ENCODE results near the gene ACVR1.

Gene ACVR1

GRCh38 chr2:157876066-157876785, at the start of gene ACVR1:
TSS of gene ACVR1 (minus strand) at chr2:157876330. CDS start at chr2:157799493, 76,837 bp downstream.
- DNase-seq = peak; percentile 44 to 96 (median 89)

DNA sequence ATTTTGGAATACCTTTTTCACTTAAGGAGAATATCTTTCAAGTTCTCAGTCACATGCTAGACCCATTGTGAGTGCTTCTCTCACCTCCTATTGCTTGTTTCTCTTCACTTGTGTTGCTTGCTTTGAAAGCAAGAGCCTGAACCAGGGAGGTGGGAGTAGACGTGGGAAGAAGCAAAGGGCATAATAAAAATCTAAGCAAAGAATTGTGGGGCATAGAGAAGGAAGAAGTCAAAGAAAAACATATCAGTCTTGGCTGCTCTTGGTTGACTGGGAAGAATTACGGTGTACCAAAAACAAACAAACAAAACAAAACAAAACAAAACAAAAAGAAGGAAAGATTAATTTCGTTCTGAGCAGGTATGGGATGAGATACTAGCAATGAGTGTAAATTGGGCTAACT, 48.9 kb upstream of the ACVR1 start:
- no peak for DNase-seq

GRCh38 chr2:157923598-157924217, 47.6 kb upstream of the ACVR1 start:
- no peak for DNase-seq

DNA sequence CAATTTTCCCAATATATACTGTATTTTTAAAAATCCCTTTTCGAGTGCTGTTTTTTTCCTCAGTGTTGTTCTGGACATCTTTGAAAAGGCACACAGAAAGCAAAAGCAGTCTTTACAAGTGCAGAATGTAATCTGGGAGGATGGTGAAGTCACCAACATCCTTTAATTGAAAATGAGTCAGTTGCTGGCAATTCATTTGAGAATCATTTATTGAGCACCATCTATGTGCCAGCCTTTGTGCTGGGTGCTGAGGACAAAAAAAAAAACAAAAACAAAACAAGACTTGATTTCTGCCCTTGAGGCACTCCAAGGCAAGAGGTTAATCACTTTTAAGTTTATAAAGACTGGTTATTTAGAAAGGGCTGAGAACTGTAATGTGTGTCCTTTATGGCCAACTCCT, 46.7 kb upstream of the ACVR1 start:
- no peak for DNase-seq

GRCh38 chr2:157922336-157922735, 46.2 kb upstream of the ACVR1 start:
- no peak for DNase-seq

GRCh38 chr2:157920736-157921135, 44.6 kb upstream of the ACVR1 start:
- DNase-seq = no peak

DNA sequence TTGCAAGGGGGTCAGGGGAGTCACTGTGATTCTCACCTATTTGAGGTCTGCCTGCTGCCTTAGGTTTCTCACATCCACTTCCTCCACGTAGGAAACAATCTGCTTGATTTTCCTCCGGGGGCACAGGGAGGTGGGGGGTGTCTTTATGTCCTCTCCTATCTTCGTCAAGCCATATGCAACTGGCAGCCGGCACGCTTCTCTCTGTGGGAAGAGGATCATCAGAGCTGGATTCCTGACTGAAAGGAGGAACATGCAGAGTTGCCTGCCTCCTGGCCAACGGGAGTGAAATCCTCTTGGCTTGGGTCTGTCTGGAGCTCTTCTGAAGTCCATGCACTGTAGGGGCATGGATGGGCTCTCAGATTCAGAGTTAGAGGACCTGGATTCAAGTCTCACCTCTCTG, 43.1 kb upstream of the ACVR1 start:
- DNase-seq = no peak

DNA sequence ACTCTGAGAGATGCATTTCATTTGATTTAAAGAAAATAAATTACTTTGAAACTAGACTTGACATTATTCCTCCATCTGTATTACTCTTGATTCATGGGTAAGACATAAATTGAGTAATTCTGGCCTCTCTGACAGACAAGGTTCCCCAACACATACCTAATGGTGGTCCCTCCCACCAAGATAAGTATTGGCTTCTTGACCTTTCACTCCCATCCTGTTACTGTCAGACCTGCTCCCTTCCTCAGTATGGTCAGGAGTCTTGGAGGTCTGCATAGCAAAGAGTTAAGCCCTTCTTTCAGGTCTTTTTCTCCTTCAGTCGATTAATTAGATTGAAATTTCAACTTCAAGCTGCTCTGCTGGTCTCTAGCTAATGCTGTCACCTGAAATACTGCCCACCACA, 42.2 kb upstream of the ACVR1 start:
- DNase-seq = no peak

GRCh38 chr2:157911750-157912149, 35.6 kb upstream of the ACVR1 start:
- no peak for DNase-seq

GRCh38 chr2:157911246-157911645, 35.1 kb upstream of the ACVR1 start:
- DNase-seq = no peak

DNA sequence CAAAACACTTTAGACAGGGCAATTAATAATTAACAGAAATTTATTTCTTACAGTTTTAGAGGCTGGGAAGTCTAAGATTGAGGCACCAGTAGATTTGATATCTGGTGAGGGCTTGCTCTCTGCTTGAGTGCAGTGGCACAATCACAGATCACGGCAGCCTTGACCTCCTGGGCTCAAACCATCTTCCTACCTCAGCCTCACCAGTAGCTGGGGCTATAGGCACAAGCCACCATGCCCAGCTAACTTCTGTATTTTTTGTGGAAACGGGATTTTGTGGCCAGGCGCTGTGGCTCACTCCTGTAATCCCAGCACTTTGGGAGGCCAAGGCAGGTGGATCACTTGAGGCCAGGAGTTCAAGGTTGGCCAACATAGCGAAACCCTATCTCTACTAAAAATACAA, 29.0 kb upstream of the ACVR1 start:
- DNase-seq = no peak

DNA sequence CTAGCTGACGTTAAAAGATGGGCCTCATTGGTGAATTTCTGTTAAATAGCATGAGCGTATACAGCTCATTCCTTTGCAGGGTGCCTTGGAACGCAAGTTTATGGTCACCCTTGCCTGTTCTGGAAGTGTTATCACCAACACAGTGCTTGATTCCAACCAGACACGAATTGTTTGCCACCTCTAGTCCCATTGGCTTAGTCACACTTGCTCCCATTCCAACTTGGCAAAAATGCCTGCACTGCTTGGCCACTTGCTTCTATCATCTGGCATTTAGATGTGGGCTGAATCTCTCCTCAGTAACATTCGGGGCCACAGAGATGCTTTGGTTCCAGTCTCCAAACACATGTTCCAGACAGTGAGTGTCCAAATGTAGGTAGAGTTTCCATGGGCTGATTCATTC, 27.5 kb upstream of the ACVR1 start:
- DNase-seq = peak in 1 of 51 donors; percentile 41

GRCh38 chr2:157903151-157903550, 27.0 kb upstream of the ACVR1 start:
- no peak for DNase-seq

DNA sequence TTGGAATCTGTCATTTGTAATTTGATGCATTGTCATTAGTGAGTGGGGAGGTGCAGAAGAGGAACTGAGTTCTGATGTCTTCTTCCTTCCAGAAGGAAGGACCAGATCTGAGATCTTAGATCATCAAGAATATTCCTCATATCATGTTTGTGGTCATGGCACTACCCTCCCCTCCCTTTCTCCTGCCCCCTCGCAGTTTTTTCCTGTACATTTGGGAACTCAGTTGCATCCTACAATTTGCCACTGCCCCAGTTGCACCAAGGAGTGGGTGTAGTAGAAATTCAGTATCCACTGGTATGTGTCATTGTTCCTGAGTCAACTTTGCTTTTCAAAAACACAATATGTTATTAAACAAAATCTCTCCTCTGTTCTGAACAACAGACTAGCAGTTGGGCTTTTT, 26.6 kb upstream of the ACVR1 start:
- DNase-seq = no peak

GRCh38 chr2:157901325-157901724, 25.2 kb upstream of the ACVR1 start:
- DNase-seq = no peak

GRCh38 chr2:157900684-157901083, 24.6 kb upstream of the ACVR1 start:
- DNase-seq = no peak

- no peak for DNase-seq
Measured at GRCh38 chr2:157900203-157900602, 24.1 kb upstream of the ACVR1 start.

- no peak for DNase-seq
Measured at GRCh38 chr2:157899125-157899839, 23.2 kb upstream of the ACVR1 start.

DNA sequence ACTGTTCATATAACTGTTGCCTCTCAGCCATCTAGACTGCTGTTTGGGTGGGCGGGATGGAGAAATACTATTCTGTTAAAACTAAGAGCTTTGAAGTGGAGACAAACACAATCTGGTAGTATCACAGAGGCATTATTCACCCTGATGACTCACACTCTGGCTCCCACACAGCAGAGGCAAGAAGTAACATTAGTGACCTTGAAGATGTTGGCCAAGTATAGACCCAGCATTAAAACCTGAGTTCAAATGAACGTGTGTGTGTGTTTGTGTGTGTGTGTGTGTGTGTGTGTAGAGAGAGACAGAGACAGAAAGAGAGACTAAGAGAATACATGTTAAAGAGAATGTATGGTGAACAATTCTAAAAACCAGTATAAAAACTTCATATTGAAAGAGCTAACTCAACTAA, 22.5 kb upstream of the ACVR1 start:
- DNase-seq = peak in 1 of 51 donors; percentile 17

- DNase-seq = no peak
Measured at GRCh38 chr2:157897106-157897971, 21.2 kb upstream of the ACVR1 start.

- no peak for DNase-seq
Measured at GRCh38 chr2:157895531-157895930, 19.4 kb upstream of the ACVR1 start.

All from hypothalamus (tissue), 51 donors.